Measurements from ENCODE around the gene LRIT2. TPM values are rescaled to one million over a fixed set of nuclear protein-coding genes. Genes with fewer than 3 reads are reported as not detected.
"Not testable (repeated sequence)": the region's sequence is repeated elsewhere in the genome, so short reads cannot be mapped to it uniquely, and the experiment has no call there.

The LRIT2 gene
- polyA plus RNA-seq, 2 donors: not detected

- Histone ChIP-seq H3K27ac (ENCODE audit: low read depth in 2 of 2, low read length in 1 of 2) (peak overlapping the region; percentile 91 to 95), H3K4me3 (ENCODE audit: low read depth in 1 of 2, low read length in 2 of 2) (peak overlapping the region; percentile 37 to 45), H3K4me1 (ENCODE audit: control insufficient read depth in 2 of 2, insufficient read depth in 2 of 2, low read length in 1 of 2) (peaks cover 9 to 19% of the 10 kb centered on the region in 2 donors)
- H3K27me3 ChIP-seq (ENCODE audit: control insufficient read depth in 1 of 2, insufficient read depth in 2 of 2, low read length in 2 of 2); H3K9me3 ChIP-seq (ENCODE audit: control insufficient read depth in 2 of 2, insufficient read depth in 1 of 2, low read depth in 1 of 2, low read length in 1 of 2); H3K36me3 ChIP-seq (ENCODE audit: control insufficient read depth in 2 of 2, insufficient read depth in 2 of 2, low read length in 1 of 2): not testable (repeated sequence)
- WGBS, 2 donors: 54 to 60% methylated on average over 2 of the region's 2 CpGs
Measured at GRCh38 chr10:84171237-84171636, 54.1 kb downstream of the LRIT2 start.

Other genes starting within 250 kb of the LRIT2 start
- 100 to 1,000 TPM in 1 of 2 donors, 10 to 100 TPM in 1; 62.8 to 144 TPM for gene GHITM, start 86.0 kb downstream of the LRIT2 start, polyA plus RNA-seq
- 100 to 1,000 TPM; 273 to 321 TPM for gene GPR15LG, start 51.7 kb downstream of the LRIT2 start, polyA plus RNA-seq
- gene CDHR1, start 31.0 kb downstream of the LRIT2 start, polyA plus RNA-seq: 10 to 100 TPM in 1 of 2 donors, 1 to 10 TPM in 1; 5.0 to 16.1 TPM
- gene LRIT1, start 16.0 kb upstream of the LRIT2 start, polyA plus RNA-seq: not detected
- under 1 TPM; 0.31 to 0.33 TPM for gene RGR, start 19.5 kb upstream of the LRIT2 start, polyA plus RNA-seq
- 10 to 100 TPM; 10.0 to 11.6 TPM for gene CCSER2, start 103.0 kb upstream of the LRIT2 start, polyA plus RNA-seq